BE2C (cell line): Measurements from ENCODE around the gene NSD2.

Experiments
- DNase-seq: peaks from one replicate; pipeline ENCODE4 v3.0.0-alpha.2; 2020
- H3K27me3 ChIP-seq: fragments of 250-450 bp; sonication (Bioruptor Pico); 2 replicates; pipeline ENCODE4 v1.5.1; 2020; ENCODE audit warnings: mild to moderate bottlenecking
- H3K36me3 ChIP-seq: fragments of 250-450 bp; sonication (Bioruptor Pico); 2 replicates; pipeline ENCODE4 v1.5.1; 2020; ENCODE audit warnings: mild to moderate bottlenecking
- H3K4me1 ChIP-seq: fragments of 250-450 bp; sonication (Bioruptor Pico); 2 replicates; pipeline ENCODE4 v1.5.1; 2020
- H3K4me3 ChIP-seq: 2 replicates; pipeline ENCODE4 v1.5.1; 2011; ENCODE audit warnings: low read depth, low read length
- H3K9me3 ChIP-seq: fragments of 250-450 bp; sonication (Bioruptor Pico); 2 replicates; pipeline ENCODE4 v1.5.1; 2020
- TF ChIP-seq, protein P1 (sequence below): IDR thresholded peaks from 2 replicates; pipeline ENCODE4 v1.5.1; 2012; ENCODE audit warnings: mild to moderate bottlenecking, low read depth, low read length

The NSD2 gene

DNA sequence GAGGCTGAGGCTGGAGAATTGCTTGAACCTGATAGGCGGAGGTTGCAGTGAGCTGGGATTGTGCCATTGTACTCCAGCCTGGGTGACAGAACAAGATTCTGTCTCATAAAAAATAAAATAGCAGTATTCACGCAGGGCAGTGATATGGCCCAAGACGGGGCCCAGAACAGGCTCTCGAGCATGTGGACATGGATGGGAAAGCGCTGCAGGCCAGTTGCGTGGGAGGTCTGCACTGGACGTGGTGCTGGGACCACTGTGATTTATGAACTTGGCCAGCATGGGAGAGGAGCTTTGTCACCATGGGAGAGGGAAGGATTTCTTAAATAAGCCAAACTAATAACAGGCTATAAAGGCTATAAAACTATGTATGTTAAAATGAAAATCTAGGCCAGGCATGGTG lies 51.6 kb downstream of the NSD2 start:
- H3K9me3 ChIP-seq: no peaks in the 10 kb centered on the region
- peaks cover 55% of the 10 kb centered on the region for H3K36me3 ChIP-seq
- no peaks in the 10 kb centered on the region for H3K4me1 ChIP-seq
- TF ChIP-seq, protein P1, sequence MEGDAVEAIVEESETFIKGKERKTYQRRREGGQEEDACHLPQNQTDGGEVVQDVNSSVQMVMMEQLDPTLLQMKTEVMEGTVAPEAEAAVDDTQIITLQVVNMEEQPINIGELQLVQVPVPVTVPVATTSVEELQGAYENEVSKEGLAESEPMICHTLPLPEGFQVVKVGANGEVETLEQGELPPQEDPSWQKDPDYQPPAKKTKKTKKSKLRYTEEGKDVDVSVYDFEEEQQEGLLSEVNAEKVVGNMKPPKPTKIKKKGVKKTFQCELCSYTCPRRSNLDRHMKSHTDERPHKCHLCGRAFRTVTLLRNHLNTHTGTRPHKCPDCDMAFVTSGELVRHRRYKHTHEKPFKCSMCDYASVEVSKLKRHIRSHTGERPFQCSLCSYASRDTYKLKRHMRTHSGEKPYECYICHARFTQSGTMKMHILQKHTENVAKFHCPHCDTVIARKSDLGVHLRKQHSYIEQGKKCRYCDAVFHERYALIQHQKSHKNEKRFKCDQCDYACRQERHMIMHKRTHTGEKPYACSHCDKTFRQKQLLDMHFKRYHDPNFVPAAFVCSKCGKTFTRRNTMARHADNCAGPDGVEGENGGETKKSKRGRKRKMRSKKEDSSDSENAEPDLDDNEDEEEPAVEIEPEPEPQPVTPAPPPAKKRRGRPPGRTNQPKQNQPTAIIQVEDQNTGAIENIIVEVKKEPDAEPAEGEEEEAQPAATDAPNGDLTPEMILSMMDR: no peak
- no peak for DNase-seq
- H3K27me3 ChIP-seq: no peaks in the 10 kb centered on the region
- no peak overlapping the region for H3K4me3 ChIP-seq

DNA sequence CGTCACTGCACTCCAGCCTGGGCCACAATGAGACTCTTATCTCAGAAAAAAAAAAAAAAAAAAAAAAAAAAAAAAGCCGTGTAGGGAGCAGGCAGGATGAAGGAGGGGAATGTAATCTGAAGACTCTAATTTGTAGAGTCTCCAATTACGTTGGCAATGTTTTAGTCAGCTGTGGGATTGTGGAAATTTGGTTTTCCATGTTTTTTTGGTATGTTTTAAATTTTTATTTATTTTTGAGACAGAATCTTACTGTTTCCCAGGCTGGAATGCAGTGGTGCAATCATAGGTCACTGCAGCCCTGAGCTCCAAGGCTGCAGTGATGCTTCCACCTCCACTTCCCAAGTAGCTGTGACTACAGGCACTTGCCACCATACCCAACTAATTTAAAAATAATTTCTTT lies 56.5 kb downstream of the NSD2 start:
- H3K4me1 ChIP-seq: no peaks in the 10 kb centered on the region
- TF ChIP-seq, protein P1: no peak
- no peaks in the 10 kb centered on the region for H3K9me3 ChIP-seq
- peaks cover 62% of the 10 kb centered on the region for H3K36me3 ChIP-seq
- DNase-seq: no peak
- H3K27me3 ChIP-seq: no peaks in the 10 kb centered on the region
- no peak overlapping the region for H3K4me3 ChIP-seq

DNA sequence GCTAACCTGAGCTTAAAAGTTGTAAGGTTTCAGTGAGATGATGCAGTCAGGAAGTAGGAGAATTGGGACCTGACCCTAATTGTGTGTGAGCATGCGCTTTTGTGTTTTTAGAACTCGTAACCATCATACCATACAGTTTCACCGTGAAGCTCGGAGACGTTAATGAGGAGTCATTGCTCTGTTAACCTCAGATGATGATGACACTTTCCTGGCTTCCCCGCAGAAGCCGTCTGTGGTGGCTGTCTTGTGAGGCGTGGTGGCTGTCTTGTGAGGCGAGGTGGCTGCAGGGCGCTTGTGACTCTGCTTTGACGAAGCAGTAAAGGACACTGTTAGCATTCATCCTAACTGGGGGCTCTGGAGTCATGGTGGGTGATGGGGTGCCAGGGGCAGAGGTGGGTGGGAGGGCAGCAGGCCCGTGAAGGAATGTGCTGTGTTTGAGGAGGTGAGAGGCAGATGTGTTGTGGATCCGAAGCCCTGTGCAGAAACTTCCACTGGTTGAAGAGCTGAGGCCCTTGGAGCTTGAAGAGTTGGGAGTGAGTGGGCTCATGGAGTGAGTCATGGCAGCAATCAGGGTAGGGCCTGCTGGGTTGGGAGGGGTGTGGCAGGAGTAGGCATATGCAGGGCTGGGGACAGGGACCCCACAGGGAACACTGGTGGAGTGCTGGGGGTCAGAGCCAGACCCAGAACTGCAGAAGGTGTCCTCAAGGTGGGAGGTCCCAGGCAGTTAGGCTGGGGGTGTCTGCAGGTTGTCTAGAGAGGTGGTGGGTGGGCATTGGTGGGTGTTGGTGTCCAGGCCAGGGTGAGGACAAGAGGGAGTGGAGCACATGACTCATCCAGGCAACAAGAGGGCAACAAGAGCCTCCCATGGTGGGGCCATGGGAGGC lies 57.4 kb downstream of the NSD2 start:
- Histone ChIP-seq H3K4me1 (no peaks in the 10 kb centered on the region), H3K4me3 (no peak overlapping the region), H3K27me3 (no peaks in the 10 kb centered on the region), H3K9me3 (no peaks in the 10 kb centered on the region), H3K36me3 (peaks cover 61% of the 10 kb centered on the region)
- no peak for DNase-seq
- TF ChIP-seq, protein P1: no peak

DNA sequence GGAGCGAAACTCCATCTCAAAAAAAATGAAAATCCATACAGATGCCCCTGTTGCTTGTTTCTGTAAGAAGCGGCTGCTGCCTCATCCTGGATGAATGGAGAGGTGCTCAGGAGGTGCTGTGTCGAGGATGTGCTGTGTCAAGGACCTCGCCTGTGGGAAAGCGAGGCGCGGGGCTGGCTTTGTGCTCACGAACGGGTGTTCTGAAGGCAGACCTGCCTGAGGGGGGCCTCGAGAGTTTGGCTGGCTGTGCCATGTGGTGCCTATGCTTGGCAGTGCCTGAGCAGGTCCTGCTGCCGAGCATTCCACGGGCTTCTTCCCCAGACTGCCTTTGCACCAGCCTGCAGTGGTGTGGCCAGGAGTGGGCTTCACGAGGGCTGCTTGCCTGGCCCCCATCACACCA lies 61.5 kb downstream of the NSD2 start:
- Histone ChIP-seq H3K9me3 (no peaks in the 10 kb centered on the region), H3K4me1 (no peaks in the 10 kb centered on the region; the same call in 1 of the 2 replicates), H3K27me3 (no peaks in the 10 kb centered on the region), H3K4me3 (no peak overlapping the region), H3K36me3 (peaks cover 53% of the 10 kb centered on the region)
- TF ChIP-seq, protein P1: no peak
- no peak for DNase-seq

DNA sequence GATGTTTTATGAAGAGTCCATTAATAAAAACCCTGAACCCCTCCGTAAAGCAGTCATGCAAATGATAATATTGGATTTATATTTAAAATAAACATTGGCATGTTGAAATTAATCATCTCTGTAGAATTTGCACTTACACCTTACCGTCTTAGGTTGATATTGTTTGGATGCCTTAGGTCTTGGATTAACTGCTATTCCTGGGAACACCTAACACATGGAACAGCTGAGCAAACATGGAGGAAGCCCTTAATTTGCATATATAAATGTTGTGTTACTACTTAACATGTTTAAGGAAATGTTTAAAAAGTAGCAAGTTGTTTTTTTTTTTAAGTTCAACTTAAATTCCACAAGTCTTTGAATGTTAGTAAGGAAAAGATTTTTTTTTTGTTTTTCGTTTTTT lies 62.5 kb downstream of the NSD2 start:
- Histone ChIP-seq H3K4me1 (no peaks in the 10 kb centered on the region; the same call in 1 of the 2 replicates), H3K4me3 (no peak overlapping the region), H3K36me3 (peaks cover 50% of the 10 kb centered on the region), H3K9me3 (no peaks in the 10 kb centered on the region), H3K27me3 (no peaks in the 10 kb centered on the region)
- TF ChIP-seq, protein P1: no peak
- DNase-seq: no peak

- H3K36me3 ChIP-seq: peaks cover 52% of the 10 kb centered on the region
Observed at GRCh38 chr4:1937550-1937949, 66.4 kb downstream of the NSD2 start.

More at GRCh38 chr4:1937550-1937949, 66.4 kb downstream of the NSD2 start:
- Histone ChIP-seq H3K27me3 (no peaks in the 10 kb centered on the region), H3K4me3 (no peak overlapping the region), H3K4me1 (no peaks in the 10 kb centered on the region; the same call in 1 of the 2 replicates), H3K9me3 (no peaks in the 10 kb centered on the region)
- no peak for DNase-seq
- TF ChIP-seq, protein P1: no peak
